ENCODE measurements around the gene PTPN23.

DNA sequence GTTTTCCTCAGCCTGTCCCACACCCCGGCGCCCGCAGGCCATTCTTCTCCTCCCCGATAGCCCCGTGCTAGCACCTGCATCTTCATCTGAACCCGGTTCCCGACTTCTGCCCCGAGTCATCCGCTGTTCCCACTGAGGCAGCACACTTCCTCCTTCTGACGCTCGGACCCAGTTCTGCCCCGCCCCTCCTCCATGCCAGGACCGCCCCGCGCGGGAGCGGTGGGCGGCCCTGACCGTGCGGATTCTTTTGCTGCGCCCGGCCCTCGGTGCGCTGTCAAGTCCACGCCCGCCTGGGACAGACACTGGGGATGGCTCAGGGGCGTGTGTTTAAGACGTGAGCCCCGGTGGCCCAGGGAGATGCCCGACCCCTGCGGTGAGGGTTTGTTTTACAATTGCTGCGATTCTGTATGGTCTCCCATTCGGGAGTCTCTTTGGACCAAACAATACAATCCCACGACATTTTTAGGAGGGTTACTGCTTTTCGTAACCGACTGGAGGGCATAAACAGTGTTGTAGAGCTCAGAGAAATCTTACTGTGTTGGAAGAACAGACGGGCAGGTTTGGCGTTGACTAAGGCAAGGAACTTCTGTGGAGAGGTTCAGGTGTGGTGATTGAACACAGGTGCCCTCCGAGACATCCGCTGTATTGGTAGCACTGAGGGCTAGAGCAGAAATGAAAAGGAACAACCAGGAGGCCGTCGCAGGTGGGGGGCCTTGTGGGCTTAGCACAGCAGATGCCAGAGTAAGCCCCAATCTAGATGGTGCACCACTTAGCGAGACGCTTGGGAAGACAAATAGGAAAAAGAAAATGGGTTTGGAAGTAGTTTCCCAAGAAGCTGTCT, 716 bp downstream of the PTPN23 start:
- TF ChIP-seq, protein P1, sequence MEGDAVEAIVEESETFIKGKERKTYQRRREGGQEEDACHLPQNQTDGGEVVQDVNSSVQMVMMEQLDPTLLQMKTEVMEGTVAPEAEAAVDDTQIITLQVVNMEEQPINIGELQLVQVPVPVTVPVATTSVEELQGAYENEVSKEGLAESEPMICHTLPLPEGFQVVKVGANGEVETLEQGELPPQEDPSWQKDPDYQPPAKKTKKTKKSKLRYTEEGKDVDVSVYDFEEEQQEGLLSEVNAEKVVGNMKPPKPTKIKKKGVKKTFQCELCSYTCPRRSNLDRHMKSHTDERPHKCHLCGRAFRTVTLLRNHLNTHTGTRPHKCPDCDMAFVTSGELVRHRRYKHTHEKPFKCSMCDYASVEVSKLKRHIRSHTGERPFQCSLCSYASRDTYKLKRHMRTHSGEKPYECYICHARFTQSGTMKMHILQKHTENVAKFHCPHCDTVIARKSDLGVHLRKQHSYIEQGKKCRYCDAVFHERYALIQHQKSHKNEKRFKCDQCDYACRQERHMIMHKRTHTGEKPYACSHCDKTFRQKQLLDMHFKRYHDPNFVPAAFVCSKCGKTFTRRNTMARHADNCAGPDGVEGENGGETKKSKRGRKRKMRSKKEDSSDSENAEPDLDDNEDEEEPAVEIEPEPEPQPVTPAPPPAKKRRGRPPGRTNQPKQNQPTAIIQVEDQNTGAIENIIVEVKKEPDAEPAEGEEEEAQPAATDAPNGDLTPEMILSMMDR (IDR thresholded peaks at IDR 0.05; ENCODE audit: insufficient read depth, low read depth, low read length) = no peak
- no peak for TF ChIP-seq EZH2 (IDR thresholded peaks at IDR 0.05; ENCODE audit: insufficient read depth, low read length)

Data from astrocyte (in vitro differentiated cells and primary cell).